H9 (cell line): ENCODE data around the gene NALCN. TPM values are rescaled to one million over a fixed set of nuclear protein-coding genes. Genes with fewer than 3 reads are reported as not detected.

Experiments
- DNase-seq: peaks from one replicate; pipeline ENCODE4 v3.0.0-alpha.2; 2017
- H2AFZ ChIP-seq: one replicate; pipeline ENCODE4 v1.6.1; 2013; ENCODE audit warnings: mild to moderate bottlenecking, low read length, control low read depth, moderate library complexity
- H2AK5ac ChIP-seq: 2 replicates; pipeline ENCODE4 v1.6.1; 2013; ENCODE audit warnings: low read length, control low read depth, mixed read lengths; ENCODE audit not compliant: insufficient read length
- H2BK120ac ChIP-seq: one replicate; pipeline ENCODE4 v1.6.1; 2013; ENCODE audit warnings: low read depth, mild to moderate bottlenecking, low read length, control low read depth, inconsistent platforms; ENCODE audit not compliant: poor library complexity, severe bottlenecking
- H2BK12ac ChIP-seq: 2 replicates; pipeline ENCODE4 v1.6.1; 2013; ENCODE audit warnings: low read length, control low read depth, mixed read lengths, low read depth; ENCODE audit not compliant: insufficient read length
- H2BK15ac ChIP-seq: 2 replicates; pipeline ENCODE4 v1.6.1; 2013; ENCODE audit warnings: low read depth, low read length, control low read depth
- H2BK20ac ChIP-seq: one replicate; pipeline ENCODE4 v1.6.1; 2013; ENCODE audit warnings: low read depth, mild to moderate bottlenecking, low read length, control low read depth, inconsistent platforms; ENCODE audit not compliant: poor library complexity, severe bottlenecking
- H2BK5ac ChIP-seq: 2 replicates; pipeline ENCODE4 v1.6.1; 2013; ENCODE audit warnings: low read length, control low read depth, mixed read lengths; ENCODE audit not compliant: insufficient read length
- H3K14ac ChIP-seq: 2 replicates; pipeline ENCODE4 v1.6.1; 2013; ENCODE audit warnings: low read length, control low read depth; ENCODE audit not compliant: insufficient read depth
- H3K18ac ChIP-seq: 2 replicates; pipeline ENCODE4 v1.6.1; 2013; ENCODE audit warnings: low read depth, mild to moderate bottlenecking, mixed read lengths, low read length, control low read depth; ENCODE audit not compliant: insufficient read length
- H3K23ac ChIP-seq: 2 replicates; pipeline ENCODE4 v1.6.1; 2013; ENCODE audit warnings: low read length, control low read depth, mixed read lengths, low read depth; ENCODE audit not compliant: insufficient read length
- H3K23me2 ChIP-seq: 2 replicates; pipeline ENCODE4 v1.6.1; 2013; ENCODE audit warnings: low read depth, mild to moderate bottlenecking, mixed read lengths, low read length, control low read depth; ENCODE audit not compliant: insufficient read length, poor library complexity, severe bottlenecking
- H3K27ac ChIP-seq: 2 replicates; pipeline ENCODE4 v1.5.1; 2013; ENCODE audit warnings: low read length, control low read depth, mixed read lengths, low read depth; ENCODE audit not compliant: insufficient read length
- H3K27me3 ChIP-seq: 2 replicates; pipeline ENCODE4 v1.6.1; 2013; ENCODE audit warnings: low read length, control low read depth, inconsistent platforms; ENCODE audit not compliant: insufficient read depth
- H3K4ac ChIP-seq: 2 replicates; pipeline ENCODE4 v1.6.1; 2013; ENCODE audit warnings: low read depth, mild to moderate bottlenecking, control low read depth, inconsistent platforms, low read length, moderate library complexity
- H3K4me1 ChIP-seq: 2 replicates; pipeline ENCODE4 v1.6.1; 2013; ENCODE audit warnings: low read length, control low read depth, inconsistent platforms; ENCODE audit not compliant: insufficient read depth
- H3K4me2 ChIP-seq: 2 replicates; pipeline ENCODE4 v1.6.1; 2013; ENCODE audit warnings: low read length, control low read depth, mixed read lengths; ENCODE audit not compliant: insufficient read length, insufficient read depth
- H3K56ac ChIP-seq: 2 replicates; pipeline ENCODE4 v1.6.1; 2013; ENCODE audit warnings: low read depth, mild to moderate bottlenecking, mixed read lengths, low read length, control low read depth; ENCODE audit not compliant: insufficient read length
- H3K79me1 ChIP-seq: 2 replicates; pipeline ENCODE4 v1.6.1; 2013; ENCODE audit warnings: low read depth, mild to moderate bottlenecking, moderate library complexity, low read length, control low read depth, inconsistent platforms; ENCODE audit not compliant: insufficient read depth, poor library complexity, severe bottlenecking
- H3K79me2 ChIP-seq: 2 replicates; pipeline ENCODE4 v1.6.1; 2013; ENCODE audit warnings: low read length, control low read depth, inconsistent platforms; ENCODE audit not compliant: insufficient read depth
- H3K9ac ChIP-seq: 2 replicates; pipeline ENCODE4 v1.6.1; 2013; ENCODE audit warnings: low read length, control low read depth, mixed read lengths; ENCODE audit not compliant: insufficient read length; ENCODE audit errors: extremely low read depth
- H3K9me3 ChIP-seq: one replicate; pipeline ENCODE4 v1.6.1; 2013; ENCODE audit warnings: low read depth, low read length, inconsistent platforms; ENCODE audit not compliant: control insufficient read depth
- H3T11ph ChIP-seq: one replicate; pipeline ENCODE4 v1.6.1; 2013; ENCODE audit warnings: mild to moderate bottlenecking, low read length, control low read depth, inconsistent platforms
- H4K20me1 ChIP-seq: one replicate; pipeline ENCODE4 v1.6.1; 2013; ENCODE audit not compliant: control insufficient read depth, insufficient read length, insufficient read depth
- H4K5ac ChIP-seq: 2 replicates; pipeline ENCODE4 v1.6.1; 2013; ENCODE audit warnings: low read depth, mild to moderate bottlenecking, mixed read lengths, low read length, control low read depth; ENCODE audit not compliant: insufficient read length
- H4K8ac ChIP-seq: replicated peaks from 2 replicates; pipeline ENCODE4 v1.6.1; 2013; ENCODE audit warnings: low read length, control low read depth, mixed read lengths, low read depth; ENCODE audit not compliant: insufficient read length
- H4K91ac ChIP-seq: 2 replicates; pipeline ENCODE4 v1.6.1; 2013; ENCODE audit warnings: low read depth, mild to moderate bottlenecking, moderate library complexity, mixed read lengths, low read length, control low read depth; ENCODE audit not compliant: insufficient read length
- H3K27ac Mint-ChIP-seq, 3 experiments: 2 replicates in 2 of 3; 3 replicates in 1 of 3; pipeline ENCODE4 v1.8.0; 2020 to 2021; ENCODE audit warnings: mixed read lengths in 3 of 3, mild to moderate bottlenecking in 1 of 3, moderate library complexity in 1 of 3
- H3K27me3 Mint-ChIP-seq: 2 replicates; pipeline ENCODE4 v1.8.0; 2021; ENCODE audit warnings: low read depth, mild to moderate bottlenecking, moderate library complexity, mixed read lengths
- H3K36me3 Mint-ChIP-seq, 3 experiments: 2 replicates in 2 of 3; 3 replicates in 1 of 3; pipeline ENCODE4 v1.8.0; 2020 to 2021; ENCODE audit warnings: low read depth in 3 of 3, mixed read lengths in 3 of 3; ENCODE audit not compliant: insufficient read depth in 1 of 3
- H3K4me1 Mint-ChIP-seq, 2 experiments: 2 replicates each; pipeline ENCODE4 v1.8.0; 2020; ENCODE audit warnings: mixed read lengths in 2 of 2
- H3K4me3 Mint-ChIP-seq, 2 experiments: 2 replicates in 1 of 2; 3 replicates in 1 of 2; pipeline ENCODE4 v1.8.0; 2020 to 2021; ENCODE audit warnings: mild to moderate bottlenecking in 2 of 2, mixed read lengths in 2 of 2, moderate library complexity in 1 of 2
- H3K9me3 Mint-ChIP-seq, 2 experiments: 2 replicates in 1 of 2; 3 replicates in 1 of 2; pipeline ENCODE4 v1.8.0; 2020; ENCODE audit warnings: mild to moderate bottlenecking in 2 of 2, mixed read lengths in 2 of 2, moderate library complexity in 1 of 2
- CTCF ChIP-seq: fragments of 200-600 bp; sonication (generic); conservative IDR thresholded peaks from 3 replicates; pipeline ENCODE4 v1.8.0; 2021; ENCODE audit warnings: antibody characterized with exemption, mild to moderate bottlenecking
- WGBS: extraction: QIAGEN DNeasy Blood & Tissue Kit; methylation state at CpG from one replicate; pipeline ENCODE4 v1.1.7; 2013; ENCODE audit warnings: missing lambda C conversion rate, low lambda C conversion rate, mixed read lengths; ENCODE audit not compliant: insufficient read length; ENCODE audit errors: extremely low coverage; 5-methylcytosine and 5-hydroxymethylcytosine counted together
- total RNA-seq: library from RNA; stranded (reverse); gene quantifications from 2 replicates; pipeline ENCODE4 v1.2.1, GENCODE V29; 2021

NALCN gene
- total RNA-seq, 1 experiment from 2014 or later = 0.09 TPM

GRCh38 chr13:101382701-101383100 lies 33.6 kb downstream of the NALCN start:
- Histone ChIP-seq H3K79me2 (no peaks in the 10 kb centered on the region), H4K91ac (no peak overlapping the region), H3K27ac (no peak overlapping the region), H4K5ac (no peak overlapping the region), H4K8ac (no peak overlapping the region), H3K23ac (no peak overlapping the region), H3K18ac (no peak overlapping the region), H2BK5ac (no peak overlapping the region), H2BK15ac (no peak overlapping the region), H2BK20ac (no peak overlapping the region), H3K14ac (no peak overlapping the region), H3K56ac (no peak overlapping the region), H3K4me2 (no peak overlapping the region), H2AK5ac (no peak overlapping the region), H4K20me1 (no peaks in the 10 kb centered on the region), H3K23me2 (no peaks in the 10 kb centered on the region), H2BK120ac (no peak overlapping the region), H3T11ph (no peak overlapping the region), H2AFZ (no peak overlapping the region), H3K4me1 (peaks cover 6% of the 10 kb centered on the region; the same call in 1 of the 2 replicates), H3K79me1 (no peaks in the 10 kb centered on the region), H3K9ac (no peak overlapping the region), H3K9me3 (no peaks in the 10 kb centered on the region), H3K4ac (no peak overlapping the region), H2BK12ac (no peak overlapping the region), H3K27me3 (no peaks in the 10 kb centered on the region)
- Mint-ChIP-seq H3K36me3 (no peaks in the 10 kb centered on the region), H3K4me1 (peaks cover 30 to 35% of the 10 kb centered on the region in 2 experiments), H3K27ac (no peak overlapping the region; a peak in 1 of 7 replicates), H3K9me3 (peaks cover 0 to 3% of the 10 kb centered on the region in 2 experiments; a peak in 1 of 5 replicates), H3K4me3 (no peak overlapping the region), H3K27me3 (no peaks in the 10 kb centered on the region)
- DNase-seq = no peak
- WGBS = no CpG with 5 or more reads among the region's 2 CpGs
- no peak for TF ChIP-seq CTCF
